ENCODE results near the gene BCLAF3. TPM values are rescaled to one million over a fixed set of nuclear protein-coding genes. Genes with fewer than 3 reads are reported as not detected.

BCLAF3 gene
- total and polyA plus RNA-seq, 8 donors: 1.2 to 28.6 (median 6.1) TPM

GRCh38 chrX:19947612-19948011, 43.2 kb downstream of the BCLAF3 start:
- Histone ChIP-seq H3K4me3 (no peak overlapping the region), H3K27ac (no peak overlapping the region), H3K36me3 (peaks cover 0 to 14% (median 13%) of the 10 kb centered on the region in 4 donors), H3K9me3 (no peaks in the 10 kb centered on the region), H3K27me3 (no peaks in the 10 kb centered on the region), H3K4me1 (no peaks in the 10 kb centered on the region)
- TF ChIP-seq POLR2AphosphoS5 (IDR thresholded peaks at IDR 0.05): no peak
- TF ChIP-seq CTCF (IDR thresholded peaks at IDR 0.05): no peak
- no peak for TF ChIP-seq EP300 (IDR thresholded peaks at IDR 0.05)
- TF ChIP-seq POLR2A (IDR thresholded peaks at IDR 0.05): no peak
- 79 to 100% (median 91%) methylated on average over 1 of the region's 1 CpG for whole genome bisulfite sequencing, 5 donors
- intact Hi-C loops (cut with DNase I; ENCODE audit: low total_unique reads): no loop called here
- DNase-seq: no peak

Small RNA genes lying within 50 kb of the gene (small RNA-seq; reads per million reads assigned to genes)
- gene MIR23C: 0.15 to 0.89 (median 0.40) reads per million in 4 donors
- gene RF00019: 0 reads per million in 4 donors

Other genes with a start within 250 kb of the BCLAF3 start
- gene SH3KBP1, start 103.5 kb downstream of the BCLAF3 start, total RNA-seq: 10 to 100 TPM in 3 of 5 donors, 1 to 10 TPM in 2; 3.5 to 25.0 (median 11.6) TPM
- gene SH3KBP1, start 103.5 kb downstream of the BCLAF3 start, polyA plus RNA-seq: 10 to 100 TPM in 2 of 3 donors, 1 to 10 TPM in 1; 3.7 to 17.8 (median 14.8) TPM
- gene MAP7D2, start 125.8 kb upstream of the BCLAF3 start, total RNA-seq: 10 to 100 TPM in 3 of 5 donors, under 1 TPM in 1, not detected in 1; 0.89 to 70.0 (median 17.6) TPM
- gene MAP7D2, start 125.8 kb upstream of the BCLAF3 start, polyA plus RNA-seq: 10 to 100 TPM in 1 of 3 donors, 1 to 10 TPM in 2; 1.4 to 16.6 (median 4.9) TPM
- 10 to 100 TPM; 26.3 to 85.2 (median 42.0) TPM for gene EIF1AX, start 150.8 kb upstream of the BCLAF3 start, total RNA-seq
- gene EIF1AX, start 150.8 kb upstream of the BCLAF3 start, polyA plus RNA-seq: 10 to 100 TPM; 25.0 to 55.0 (median 33.3) TPM

Data from stomach (tissue), 9 donors.